Activated CD4-positive, alpha-beta T cell treated with anti-CD3 and anti-CD28 coated beads, Interleukin-2, amount 10 ng/mL, durations not matched to agents 7 days and 5 days (primary cell): ENCODE data around the gene AARS2. TPM values are rescaled to one million over a fixed set of nuclear protein-coding genes. Genes with fewer than 3 reads are reported as not detected.
A peak's percentile ranks its signal among the peaks of the same experiment; 100 is the strongest.
"Not testable (repeated sequence)": the region's sequence is repeated elsewhere in the genome, so short reads cannot be mapped to it uniquely, and the experiment has no call there.

ENCODE experiments used
- CTCF ChIA-PET: fragments of 350-600 bp; sonication (Branson Sonifier 250); formaldehyde crosslinking; loops from one replicate; lab custom pipeline; 2021; ENCODE audit warnings: antibody characterized with exemption; lab: Charles Lee
- POLR2A ChIA-PET: fragments of 350-600 bp; sonication (Branson Sonifier 250); formaldehyde crosslinking; loops from one replicate; lab custom pipeline; 2021; ENCODE audit warnings: antibody characterized with exemption; lab: Charles Lee
- DNase-seq: peaks from one replicate; pipeline ENCODE4 v3.0.0-alpha.2; 2020
- H3K27ac Mint-ChIP-seq: one replicate; pipeline ENCODE4 v1.8.0; 2021; ENCODE audit warnings: mild to moderate bottlenecking, moderate library complexity, mixed read lengths
- H3K27me3 Mint-ChIP-seq: one replicate; pipeline ENCODE4 v1.8.0; 2021; ENCODE audit warnings: mixed read lengths
- H3K36me3 Mint-ChIP-seq: one replicate; pipeline ENCODE4 v1.8.0; 2021; ENCODE audit warnings: low read depth, mixed read lengths
- H3K4me1 Mint-ChIP-seq: one replicate; pipeline ENCODE4 v1.8.0; 2021; ENCODE audit warnings: mixed read lengths
- H3K4me3 Mint-ChIP-seq: one replicate; pipeline ENCODE4 v1.8.0; 2021; ENCODE audit warnings: mild to moderate bottlenecking, moderate library complexity, mixed read lengths
- H3K9me3 Mint-ChIP-seq: one replicate; pipeline ENCODE4 v1.8.0; 2021; ENCODE audit warnings: mixed read lengths
- total RNA-seq, 2 experiments: library from RNA; stranded (reverse); gene quantifications; one replicate each; pipeline ENCODE4 v1.2.3, GENCODE V29; 2021

The AARS2 gene
- total RNA-seq, 2 experiments from 2014 or later = 16.8 to 19.6 TPM

GRCh38 chr6:44341095-44341890 is 28.1 kb upstream of the AARS2 start:
- H3K4me3 Mint-ChIP-seq = no peak overlapping the region
- peaks cover 50% of the 10 kb centered on the region for H3K27me3 Mint-ChIP-seq
- POLR2A ChIA-PET = no interaction called here
- H3K36me3 Mint-ChIP-seq = no peaks in the 10 kb centered on the region
- no peaks in the 10 kb centered on the region for H3K9me3 Mint-ChIP-seq
- CTCF ChIA-PET = interaction anchor here (0.6 to 2.6 kb wide), 4 partner anchors 12 to 172 kb away, joined by 3 to 7 read pairs (median 3); partner anchors contain the start of gene AARS2
- no peak overlapping the region for H3K27ac Mint-ChIP-seq
- no peaks in the 10 kb centered on the region for H3K4me1 Mint-ChIP-seq
- DNase-seq = no peak

DNA sequence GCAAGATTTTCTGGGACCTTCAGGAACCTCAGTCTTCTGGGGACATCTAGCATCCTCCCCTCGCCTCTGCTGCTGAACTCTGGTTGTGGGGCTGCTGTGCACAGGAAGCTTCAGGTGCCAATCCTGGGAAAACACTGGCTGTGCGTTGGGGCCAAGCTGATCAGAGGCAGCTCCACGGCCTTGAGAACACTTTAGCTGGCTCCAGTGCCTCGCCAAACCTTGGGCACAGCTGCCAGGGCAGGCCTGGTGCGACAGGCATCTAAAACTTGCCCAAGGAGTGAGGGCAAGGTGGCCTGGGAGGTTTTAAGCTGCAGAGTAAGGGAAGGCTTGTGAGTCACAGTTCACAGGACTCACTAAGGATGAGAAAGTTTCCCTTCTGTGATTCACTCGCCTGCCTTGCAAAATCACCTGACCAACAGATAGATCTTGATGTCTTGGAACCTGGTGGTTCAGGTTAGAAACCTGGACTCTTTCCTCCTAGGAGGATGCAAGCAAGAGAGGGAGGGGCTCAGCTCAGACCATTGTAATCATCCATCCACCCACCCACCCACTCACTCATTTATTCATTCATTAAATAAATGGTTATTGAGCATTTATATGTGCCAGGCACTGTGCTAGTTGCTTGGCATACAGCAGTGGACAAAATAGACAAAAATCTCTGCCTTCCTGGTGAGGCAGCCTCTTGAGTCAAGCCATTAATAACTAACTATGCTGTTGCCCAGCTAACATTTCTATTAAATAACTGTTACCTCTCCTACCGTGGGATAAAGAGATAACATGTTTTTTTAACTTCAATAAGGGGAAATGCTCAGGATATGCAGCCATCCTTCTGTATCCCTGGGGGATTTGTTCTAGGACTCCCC is 26.8 kb upstream of the AARS2 start:
- no peak for DNase-seq
- CTCF ChIA-PET = interaction anchor here (0.9 to 3.8 kb wide), 4 partner anchors 13 to 160 kb away, joined by 3 to 25 read pairs (median 10); no protein-coding TSS in a partner anchor
- Mint-ChIP-seq H3K36me3 (no peaks in the 10 kb centered on the region), H3K4me3 (no peak overlapping the region), H3K27ac (no peak overlapping the region), H3K9me3 (no peaks in the 10 kb centered on the region), H3K27me3 (peaks cover 43% of the 10 kb centered on the region), H3K4me1 (no peaks in the 10 kb centered on the region)
- POLR2A ChIA-PET = interaction anchor here (0.6 kb wide), 1 partner anchor 163 kb away, joined by 3 read pairs; no protein-coding TSS in a partner anchor

DNA sequence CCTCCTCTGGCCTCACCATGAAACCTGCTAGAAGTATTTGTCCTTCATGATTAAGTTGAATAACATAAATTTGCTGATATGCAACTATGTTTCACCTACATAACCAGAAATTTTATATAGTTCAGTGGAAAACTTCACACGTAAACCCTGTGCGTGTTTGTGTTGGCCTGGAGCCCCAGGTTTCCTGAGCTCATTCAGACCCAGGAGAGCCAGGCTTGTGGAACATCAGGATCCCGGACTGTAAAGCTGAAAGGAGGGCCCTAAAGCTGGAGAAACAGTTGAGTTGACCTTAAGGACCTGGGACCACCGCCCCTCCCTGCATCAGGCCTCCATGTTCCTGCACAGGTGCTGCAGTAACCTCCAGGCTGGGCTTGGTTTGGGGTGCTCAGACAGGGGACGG is 26.2 kb upstream of the AARS2 start:
- Mint-ChIP-seq H3K27me3 (peaks cover 36% of the 10 kb centered on the region), H3K27ac (no peak overlapping the region)
- POLR2A ChIA-PET = no interaction called here

DNA sequence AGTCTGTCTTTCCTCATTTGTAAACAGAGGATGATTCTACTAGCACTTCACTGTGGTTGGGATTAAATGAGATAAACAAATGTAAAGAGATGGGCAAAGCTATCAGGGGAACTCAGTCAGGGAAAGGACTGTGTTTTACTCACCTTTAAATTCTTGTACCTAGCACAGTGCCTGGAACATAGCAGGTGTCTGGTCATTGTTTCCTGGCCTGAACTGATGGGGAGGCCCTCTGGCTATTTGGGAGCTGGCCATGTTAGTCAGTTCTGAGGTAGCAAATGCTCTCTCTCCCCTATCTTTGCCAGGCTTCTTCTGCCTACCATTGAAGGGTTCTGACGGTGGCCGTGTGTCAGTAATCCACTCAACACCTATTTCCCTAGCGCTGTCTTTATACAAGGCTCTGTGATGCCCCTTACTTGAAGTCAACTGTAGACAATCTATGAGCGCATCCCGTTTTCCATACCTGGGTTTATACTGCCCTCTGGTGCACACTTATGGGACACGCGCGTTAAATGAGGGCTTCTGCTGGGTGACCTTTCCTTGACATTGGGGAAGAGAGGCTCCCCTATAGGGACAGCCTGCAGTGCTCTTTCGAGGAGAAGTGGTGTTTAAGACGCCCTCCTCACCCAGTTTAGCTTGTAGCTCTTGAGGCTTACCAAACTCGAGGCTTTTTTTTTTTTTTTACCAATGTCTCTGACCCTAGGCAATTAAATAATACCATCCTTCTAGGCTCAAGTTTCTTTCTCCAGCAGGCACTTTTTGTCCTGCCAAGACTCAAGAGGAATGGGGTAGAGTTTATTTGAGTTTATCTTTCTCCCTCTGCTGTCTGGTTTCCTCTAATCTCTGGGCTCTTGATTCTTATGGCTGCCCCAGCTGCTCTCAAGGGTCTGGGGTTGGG is 25.3 kb upstream of the AARS2 start:
- ChIA-PET POLR2A (no interaction called here), CTCF (interaction anchor here (0.9 to 3.8 kb wide), 7 partner anchors 8 to 158 kb away, joined by 3 to 25 read pairs (median 4); no protein-coding TSS in a partner anchor)
- peaks cover 30% of the 10 kb centered on the region for H3K27me3 Mint-ChIP-seq
- peak; percentile 76 for DNase-seq
- no peak overlapping the region for H3K4me3 Mint-ChIP-seq
- no peaks in the 10 kb centered on the region for H3K4me1 Mint-ChIP-seq
- no peaks in the 10 kb centered on the region for H3K36me3 Mint-ChIP-seq
- H3K9me3 Mint-ChIP-seq = no peaks in the 10 kb centered on the region
- no peak overlapping the region for H3K27ac Mint-ChIP-seq

More for the DNA sequence above, 26.2 kb upstream of the AARS2 start:
- Mint-ChIP-seq H3K4me3 (no peak overlapping the region), H3K9me3 (no peaks in the 10 kb centered on the region), H3K36me3 (no peaks in the 10 kb centered on the region), H3K4me1 (no peaks in the 10 kb centered on the region)
- no peak for DNase-seq
- CTCF ChIA-PET = interaction anchor here (0.9 to 3.8 kb wide), 5 partner anchors 12 to 159 kb away, joined by 3 to 25 read pairs (median 4); no protein-coding TSS in a partner anchor

DNA sequence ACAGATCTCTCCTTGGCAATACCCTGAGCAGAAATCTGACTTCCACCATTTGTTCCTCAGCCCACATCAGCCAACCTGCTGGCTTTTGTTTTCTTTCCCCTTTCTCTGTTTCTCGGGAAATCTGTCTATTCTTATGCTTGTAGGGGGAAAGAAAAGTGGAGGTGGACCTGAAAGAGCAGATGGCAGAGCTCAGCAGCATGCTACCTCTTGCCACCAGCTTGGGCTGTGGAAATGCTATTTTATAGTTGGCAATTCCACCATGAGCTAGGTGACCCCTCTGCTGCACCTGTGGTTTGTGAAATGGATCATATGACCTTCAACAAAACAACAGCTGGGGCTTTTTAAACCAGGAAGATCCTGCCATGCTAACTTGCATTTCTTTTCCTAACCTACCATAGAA is 22.5 kb upstream of the AARS2 start:
- H3K4me3 Mint-ChIP-seq = no peak overlapping the region
- no peaks in the 10 kb centered on the region for H3K4me1 Mint-ChIP-seq
- CTCF ChIA-PET = interaction anchor here (1.2 kb wide), 1 partner anchor 32 kb away, joined by 3 read pairs; no protein-coding TSS in a partner anchor
- DNase-seq = no peak
- no peak overlapping the region for H3K27ac Mint-ChIP-seq
- peaks cover 13% of the 10 kb centered on the region for H3K27me3 Mint-ChIP-seq
- POLR2A ChIA-PET = no interaction called here
- no peaks in the 10 kb centered on the region for H3K36me3 Mint-ChIP-seq
- H3K9me3 Mint-ChIP-seq = no peaks in the 10 kb centered on the region

GRCh38 chr6:44333942-44334341 is 20.8 kb upstream of the AARS2 start:
- Mint-ChIP-seq H3K4me3 (no peak overlapping the region), H3K27me3 (peaks cover 20% of the 10 kb centered on the region), H3K9me3 (no peaks in the 10 kb centered on the region), H3K27ac (no peak overlapping the region), H3K36me3 (no peaks in the 10 kb centered on the region), H3K4me1 (no peaks in the 10 kb centered on the region)
- no peak for DNase-seq
- ChIA-PET CTCF (interaction anchor here (0.9 kb wide), 1 partner anchor 21 kb away, joined by 3 read pairs; the partner anchor contains the start of gene AARS2), POLR2A (no interaction called here)

DNA sequence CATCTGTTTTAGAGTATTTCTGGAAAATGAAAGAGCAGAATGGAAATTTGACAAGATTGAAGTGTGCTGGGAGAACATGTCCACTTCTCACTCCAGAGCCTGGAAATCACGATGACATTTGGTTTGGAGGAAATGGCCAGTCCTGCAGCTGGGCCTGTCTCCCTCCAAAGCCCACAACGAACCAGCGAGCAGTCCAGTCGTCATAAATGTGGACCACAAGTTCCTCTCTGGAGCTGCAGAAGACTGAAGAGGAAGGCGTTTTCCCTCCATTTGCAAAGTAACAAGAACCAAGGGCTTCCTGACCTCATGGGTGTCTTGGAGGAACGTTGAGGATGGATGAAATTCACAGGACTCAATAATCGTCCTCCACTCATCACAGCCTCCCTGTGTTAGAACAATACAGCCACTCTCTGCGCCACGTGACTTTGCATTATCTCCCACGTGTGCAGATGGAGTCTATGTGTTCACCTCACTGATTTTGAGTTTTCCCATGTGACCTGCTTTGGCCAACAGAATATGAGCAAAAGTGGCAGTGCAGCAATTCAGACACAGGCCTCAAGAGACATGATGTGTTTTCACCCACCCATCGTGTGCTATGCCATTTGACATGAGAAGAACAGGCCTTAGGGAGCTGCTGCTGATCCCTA is 20.2 kb upstream of the AARS2 start:
- Mint-ChIP-seq H3K4me3 (no peak overlapping the region), H3K9me3 (no peaks in the 10 kb centered on the region)

DNA sequence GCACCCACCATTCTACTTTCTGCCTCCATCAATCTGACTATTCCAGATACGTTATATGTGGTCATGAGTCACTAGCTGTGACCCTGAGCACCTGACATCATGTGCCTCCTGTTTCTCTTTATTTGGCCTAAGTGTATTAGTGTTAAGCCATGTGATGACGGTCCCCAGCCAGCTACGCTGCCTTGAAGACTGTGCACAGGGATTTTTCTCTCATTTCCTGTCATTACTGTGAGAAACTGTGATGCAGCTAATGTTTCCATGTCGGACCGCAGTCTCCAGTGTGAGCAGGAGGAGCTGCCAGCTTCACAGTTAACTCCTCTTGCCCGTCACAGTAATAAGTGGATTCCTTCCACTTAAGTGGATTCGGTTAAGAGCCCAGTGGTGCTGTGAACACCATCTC is 19.4 kb upstream of the AARS2 start:
- H3K27ac Mint-ChIP-seq = no peak overlapping the region
- H3K9me3 Mint-ChIP-seq = no peaks in the 10 kb centered on the region
- no peak for DNase-seq
- no peak overlapping the region for H3K4me3 Mint-ChIP-seq
- ChIA-PET CTCF (interaction anchor here (0.9 to 1.8 kb wide), 4 partner anchors 9 to 66 kb away, joined by 3 to 7 read pairs (median 5); partner anchors contain the start of gene AARS2), POLR2A (no interaction called here)
- H3K36me3 Mint-ChIP-seq = no peaks in the 10 kb centered on the region
- no peaks in the 10 kb centered on the region for H3K4me1 Mint-ChIP-seq
- H3K27me3 Mint-ChIP-seq = peaks cover 32% of the 10 kb centered on the region

More for the DNA sequence above, 20.2 kb upstream of the AARS2 start:
- ChIA-PET POLR2A (no interaction called here), CTCF (interaction anchor here (0.9 to 1.8 kb wide), 3 partner anchors 21 to 67 kb away, joined by 3 to 7 read pairs (median 3); partner anchors contain the start of gene AARS2)
- DNase-seq = no peak
- no peaks in the 10 kb centered on the region for H3K4me1 Mint-ChIP-seq
- no peaks in the 10 kb centered on the region for H3K36me3 Mint-ChIP-seq
- no peak overlapping the region for H3K27ac Mint-ChIP-seq
- peaks cover 25% of the 10 kb centered on the region for H3K27me3 Mint-ChIP-seq

- no peaks in the 10 kb centered on the region for H3K4me1 Mint-ChIP-seq
Measured at GRCh38 chr6:44329858-44330257, 16.7 kb upstream of the AARS2 start.

DNA sequence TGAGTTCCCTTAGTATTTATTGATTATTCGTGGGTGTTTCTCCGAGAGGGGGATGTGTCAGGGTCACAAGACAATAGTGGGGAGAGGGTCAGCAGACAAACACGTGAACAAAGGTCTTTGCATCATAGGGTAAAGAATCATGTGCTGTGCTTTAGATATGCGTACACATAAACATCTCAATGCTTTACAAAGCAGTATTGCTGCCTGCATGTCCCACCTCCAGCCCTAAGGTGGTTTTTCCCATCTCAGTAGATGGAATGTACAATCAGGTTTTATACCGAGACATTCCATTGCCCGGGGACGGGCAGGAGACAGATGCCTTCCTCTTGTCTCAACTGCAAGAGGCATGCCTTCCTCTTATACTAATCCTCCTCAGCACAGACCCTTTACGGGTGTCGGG is 15.1 kb upstream of the AARS2 start:
- H3K27me3 Mint-ChIP-seq = peaks cover 29% of the 10 kb centered on the region
- H3K9me3 Mint-ChIP-seq, POLR2A ChIA-PET, H3K36me3 Mint-ChIP-seq, H3K4me1 Mint-ChIP-seq, H3K4me3 Mint-ChIP-seq, DNase-seq, H3K27ac Mint-ChIP-seq: not testable (repeated sequence)
- CTCF ChIA-PET = interaction anchor here (1.7 kb wide), 1 partner anchor 14 kb away, joined by 7 read pairs; the partner anchor contains the start of gene SPATS1

More at GRCh38 chr6:44329858-44330257, 16.7 kb upstream of the AARS2 start:
- Mint-ChIP-seq H3K27me3 (peaks cover 31% of the 10 kb centered on the region), H3K9me3 (no peaks in the 10 kb centered on the region), H3K36me3 (no peaks in the 10 kb centered on the region), H3K4me3 (no peak overlapping the region), H3K27ac (no peak overlapping the region)
- no peak for DNase-seq
- CTCF ChIA-PET = interaction anchor here (1.2 to 1.7 kb wide), 2 partner anchors 12 to 66 kb away, joined by 3 to 7 read pairs; partner anchors contain the start of gene SPATS1
- POLR2A ChIA-PET = no interaction called here

- H3K9me3 Mint-ChIP-seq = no peaks in the 10 kb centered on the region
- POLR2A ChIA-PET = no interaction called here
- no peaks in the 10 kb centered on the region for H3K4me1 Mint-ChIP-seq
- no peak for DNase-seq
- no peak overlapping the region for H3K27ac Mint-ChIP-seq
- no peak overlapping the region for H3K4me3 Mint-ChIP-seq
- CTCF ChIA-PET = no interaction called here
- H3K36me3 Mint-ChIP-seq = no peaks in the 10 kb centered on the region
- H3K27me3 Mint-ChIP-seq = peaks cover 31% of the 10 kb centered on the region
Measured at GRCh38 chr6:44327760-44328159, 14.6 kb upstream of the AARS2 start.
